Measurements from ENCODE around the gene ZNF592.

DNA sequence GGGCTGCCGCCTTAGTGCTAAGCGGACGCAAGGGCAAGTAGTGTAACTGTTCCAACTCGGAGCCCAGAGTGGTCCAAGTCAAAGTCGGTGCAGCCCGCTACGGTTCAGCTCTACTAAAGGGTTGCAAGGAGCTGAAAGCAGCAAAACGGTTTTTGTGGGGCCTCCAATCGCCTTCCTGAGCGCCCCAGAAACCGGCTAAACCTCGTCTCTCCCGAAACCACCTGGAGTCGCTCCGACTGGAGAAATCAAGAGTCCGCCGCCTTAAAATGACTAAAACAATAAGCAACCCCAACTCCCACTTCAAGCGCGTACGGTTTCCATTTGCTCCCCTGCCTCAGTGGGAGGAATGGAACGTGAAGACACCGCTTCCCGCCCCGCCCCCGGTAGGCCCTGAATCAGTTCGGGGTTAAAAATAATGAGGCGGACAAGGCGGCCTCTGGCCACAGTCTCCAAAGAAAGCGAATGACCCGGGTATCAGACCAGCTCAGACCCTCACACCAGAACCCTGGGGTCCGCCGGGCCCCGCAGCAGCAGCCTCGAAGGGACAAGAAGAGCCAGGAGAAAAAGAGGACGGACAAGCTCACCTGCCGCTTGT lies 32.9 kb upstream of the ZNF592 start:
- TF ChIP-seq, protein P1, sequence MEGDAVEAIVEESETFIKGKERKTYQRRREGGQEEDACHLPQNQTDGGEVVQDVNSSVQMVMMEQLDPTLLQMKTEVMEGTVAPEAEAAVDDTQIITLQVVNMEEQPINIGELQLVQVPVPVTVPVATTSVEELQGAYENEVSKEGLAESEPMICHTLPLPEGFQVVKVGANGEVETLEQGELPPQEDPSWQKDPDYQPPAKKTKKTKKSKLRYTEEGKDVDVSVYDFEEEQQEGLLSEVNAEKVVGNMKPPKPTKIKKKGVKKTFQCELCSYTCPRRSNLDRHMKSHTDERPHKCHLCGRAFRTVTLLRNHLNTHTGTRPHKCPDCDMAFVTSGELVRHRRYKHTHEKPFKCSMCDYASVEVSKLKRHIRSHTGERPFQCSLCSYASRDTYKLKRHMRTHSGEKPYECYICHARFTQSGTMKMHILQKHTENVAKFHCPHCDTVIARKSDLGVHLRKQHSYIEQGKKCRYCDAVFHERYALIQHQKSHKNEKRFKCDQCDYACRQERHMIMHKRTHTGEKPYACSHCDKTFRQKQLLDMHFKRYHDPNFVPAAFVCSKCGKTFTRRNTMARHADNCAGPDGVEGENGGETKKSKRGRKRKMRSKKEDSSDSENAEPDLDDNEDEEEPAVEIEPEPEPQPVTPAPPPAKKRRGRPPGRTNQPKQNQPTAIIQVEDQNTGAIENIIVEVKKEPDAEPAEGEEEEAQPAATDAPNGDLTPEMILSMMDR (conservative IDR thresholded peaks at IDR 0.05 in 1 of 2, IDR thresholded peaks at IDR 0.05 in 1 of 2; ENCODE audit: extremely low read depth in 1 of 2, insufficient read depth in 1 of 2, low read depth in 1 of 2, low read length in 2 of 2), result no peak
- TF ChIP-seq EZH2 (IDR thresholded peaks at IDR 0.05; ENCODE audit: borderline replicate concordance, low read length), result no peak
